Ishikawa (cell line): ENCODE results near the gene LRRC26.

Experiments
- CEBPB ChIP-seq: IDR thresholded peaks from 2 replicates; pipeline ENCODE4 v1.6.1; 2012
- CREB1 ChIP-seq: IDR thresholded peaks from 2 replicates; pipeline ENCODE4 v1.6.1; 2012; ENCODE audit warnings: low read depth
- EGR1 ChIP-seq: IDR thresholded peaks from 2 replicates; pipeline ENCODE4 v1.6.1; 2012
- EP300 ChIP-seq: IDR thresholded peaks from 2 replicates; pipeline ENCODE4 v1.6.1; 2012; ENCODE audit warnings: borderline replicate concordance
- FOXM1 ChIP-seq: IDR thresholded peaks from 2 replicates; pipeline ENCODE4 v1.6.1; 2012; ENCODE audit warnings: low read depth, borderline replicate concordance
- NFIC ChIP-seq: IDR thresholded peaks from 2 replicates; pipeline ENCODE4 v1.6.1; 2012
- RAD21 ChIP-seq: IDR thresholded peaks from 2 replicates; pipeline ENCODE4 v1.6.1; 2012; ENCODE audit warnings: low read depth
- TAF1 ChIP-seq: IDR thresholded peaks from 2 replicates; pipeline ENCODE4 v1.6.1; 2012; ENCODE audit warnings: low read depth, mild to moderate bottlenecking
- TCF12 ChIP-seq: IDR thresholded peaks from 2 replicates; pipeline ENCODE4 v1.6.1; 2012; ENCODE audit warnings: low read depth
- TEAD4 ChIP-seq: IDR thresholded peaks from 2 replicates; pipeline ENCODE4 v1.6.1; 2012
- YY1 ChIP-seq: IDR thresholded peaks from 2 replicates; pipeline ENCODE4 v1.6.1; 2012; ENCODE audit warnings: low read depth
- ZBTB7A ChIP-seq: IDR thresholded peaks from 2 replicates; pipeline ENCODE4 v1.6.1; 2012; ENCODE audit warnings: low read depth
- TF ChIP-seq, protein P1 (sequence below): IDR thresholded peaks from 2 replicates; pipeline ENCODE4 v1.6.1; 2012; ENCODE audit warnings: low read depth, mild to moderate bottlenecking
- TF ChIP-seq, protein P2 (sequence below): IDR thresholded peaks from 2 replicates; pipeline ENCODE4 v1.6.1; 2012
- TF ChIP-seq, protein P3 (sequence below): IDR thresholded peaks from 2 replicates; pipeline ENCODE4 v1.6.1; 2012

Gene LRRC26

DNA sequence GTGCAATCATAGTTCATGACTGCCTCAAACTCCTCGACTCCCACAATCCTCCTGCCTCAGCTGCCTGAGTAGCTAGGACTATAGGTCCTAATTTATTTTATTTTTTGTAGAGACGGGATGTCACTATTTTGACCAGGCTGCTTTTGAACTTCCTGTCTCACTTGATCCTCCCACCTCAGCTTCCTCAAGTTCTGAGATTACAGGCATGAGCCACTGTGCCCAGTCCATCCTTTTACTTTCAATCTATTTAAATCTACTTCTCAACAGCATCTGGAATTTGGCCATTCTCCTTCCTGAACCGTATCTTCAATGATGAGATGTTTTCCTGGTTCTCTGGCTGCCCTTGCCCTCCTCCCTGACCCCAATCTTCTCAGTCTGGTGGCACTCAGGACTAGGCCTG, 43.1 kb downstream of the LRRC26 start:
- no peak for TF ChIP-seq ZBTB7A
- TF ChIP-seq TAF1 = no peak
- TF ChIP-seq TEAD4 = no peak
- TF ChIP-seq, protein P1, sequence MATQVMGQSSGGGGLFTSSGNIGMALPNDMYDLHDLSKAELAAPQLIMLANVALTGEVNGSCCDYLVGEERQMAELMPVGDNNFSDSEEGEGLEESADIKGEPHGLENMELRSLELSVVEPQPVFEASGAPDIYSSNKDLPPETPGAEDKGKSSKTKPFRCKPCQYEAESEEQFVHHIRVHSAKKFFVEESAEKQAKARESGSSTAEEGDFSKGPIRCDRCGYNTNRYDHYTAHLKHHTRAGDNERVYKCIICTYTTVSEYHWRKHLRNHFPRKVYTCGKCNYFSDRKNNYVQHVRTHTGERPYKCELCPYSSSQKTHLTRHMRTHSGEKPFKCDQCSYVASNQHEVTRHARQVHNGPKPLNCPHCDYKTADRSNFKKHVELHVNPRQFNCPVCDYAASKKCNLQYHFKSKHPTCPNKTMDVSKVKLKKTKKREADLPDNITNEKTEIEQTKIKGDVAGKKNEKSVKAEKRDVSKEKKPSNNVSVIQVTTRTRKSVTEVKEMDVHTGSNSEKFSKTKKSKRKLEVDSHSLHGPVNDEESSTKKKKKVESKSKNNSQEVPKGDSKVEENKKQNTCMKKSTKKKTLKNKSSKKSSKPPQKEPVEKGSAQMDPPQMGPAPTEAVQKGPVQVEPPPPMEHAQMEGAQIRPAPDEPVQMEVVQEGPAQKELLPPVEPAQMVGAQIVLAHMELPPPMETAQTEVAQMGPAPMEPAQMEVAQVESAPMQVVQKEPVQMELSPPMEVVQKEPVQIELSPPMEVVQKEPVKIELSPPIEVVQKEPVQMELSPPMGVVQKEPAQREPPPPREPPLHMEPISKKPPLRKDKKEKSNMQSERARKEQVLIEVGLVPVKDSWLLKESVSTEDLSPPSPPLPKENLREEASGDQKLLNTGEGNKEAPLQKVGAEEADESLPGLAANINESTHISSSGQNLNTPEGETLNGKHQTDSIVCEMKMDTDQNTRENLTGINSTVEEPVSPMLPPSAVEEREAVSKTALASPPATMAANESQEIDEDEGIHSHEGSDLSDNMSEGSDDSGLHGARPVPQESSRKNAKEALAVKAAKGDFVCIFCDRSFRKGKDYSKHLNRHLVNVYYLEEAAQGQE = no peak
- TF ChIP-seq FOXM1 = no peak
- TF ChIP-seq CEBPB = no peak
- TF ChIP-seq CREB1 = no peak
- no peak for TF ChIP-seq EGR1
- no peak for TF ChIP-seq EP300
- TF ChIP-seq, protein P2, sequence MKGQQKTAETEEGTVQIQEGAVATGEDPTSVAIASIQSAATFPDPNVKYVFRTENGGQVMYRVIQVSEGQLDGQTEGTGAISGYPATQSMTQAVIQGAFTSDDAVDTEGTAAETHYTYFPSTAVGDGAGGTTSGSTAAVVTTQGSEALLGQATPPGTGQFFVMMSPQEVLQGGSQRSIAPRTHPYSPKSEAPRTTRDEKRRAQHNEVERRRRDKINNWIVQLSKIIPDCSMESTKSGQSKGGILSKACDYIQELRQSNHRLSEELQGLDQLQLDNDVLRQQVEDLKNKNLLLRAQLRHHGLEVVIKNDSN = no peak
- no peak for TF ChIP-seq RAD21
- TF ChIP-seq, protein P3, sequence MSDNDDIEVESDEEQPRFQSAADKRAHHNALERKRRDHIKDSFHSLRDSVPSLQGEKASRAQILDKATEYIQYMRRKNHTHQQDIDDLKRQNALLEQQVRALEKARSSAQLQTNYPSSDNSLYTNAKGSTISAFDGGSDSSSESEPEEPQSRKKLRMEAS = no peak
- TF ChIP-seq NFIC = no peak

DNA sequence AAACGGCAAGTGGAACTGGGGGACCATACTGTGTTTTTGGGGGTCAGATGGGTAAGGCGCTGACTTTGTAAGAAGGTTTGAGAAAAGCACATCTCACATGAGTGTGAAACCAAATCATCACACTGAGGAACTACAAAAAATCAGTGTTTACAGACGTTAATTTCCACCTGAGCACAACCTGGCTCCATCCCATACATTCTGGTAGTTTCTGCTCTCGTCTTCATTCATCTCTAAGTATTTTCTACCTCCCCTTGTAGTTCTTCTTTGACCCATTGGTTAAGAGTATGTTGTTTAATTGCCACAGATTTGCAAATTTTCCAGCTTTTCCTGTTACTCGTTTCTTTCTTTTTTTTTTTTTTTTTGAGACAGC, 46.4 kb downstream of the LRRC26 start:
- TF ChIP-seq FOXM1 = no peak
- TF ChIP-seq, protein P1 = no peak
- TF ChIP-seq RAD21 = no peak
- TF ChIP-seq TCF12 = no peak
- TF ChIP-seq TAF1 = no peak
- no peak for TF ChIP-seq CREB1
- no peak for TF ChIP-seq NFIC
- TF ChIP-seq CEBPB = no peak
- no peak for TF ChIP-seq ZBTB7A
- no peak for TF ChIP-seq TEAD4
- TF ChIP-seq, protein P2 = no peak
- TF ChIP-seq YY1 = no peak
- no peak for TF ChIP-seq EP300
- TF ChIP-seq EGR1 = no peak
